HCT116 (cell line): ENCODE data around the gene INTS1. TPM values are rescaled to one million over a fixed set of nuclear protein-coding genes. Genes with fewer than 3 reads are reported as not detected.

Experiments
- ATAC-seq: fragments of 200-7000 bp; cut with Tn5 transposase; 2 replicates; pipeline ENCODE4 v1.9.1; 2020; ENCODE audit warnings: mild to moderate bottlenecking, moderate library complexity
- BruUV-seq: library from RNA; stranded (reverse); fragments of 400-500 nt; replicated peaks from 2 replicates; lab custom pipeline; 2021; lab: Mats Ljungman, UMichigan
- CTCF ChIA-PET: fragments of 300-600 bp; sonication (Branson Sonifier 250); formaldehyde crosslinking; loops from one replicate; lab custom pipeline; 2021; ENCODE audit warnings: antibody characterized with exemption; lab: Charles Lee
- POLR2A ChIA-PET: fragments of 300-600, 350-600 bp; sonication (Branson Sonifier 250); formaldehyde crosslinking; loops from one replicate; lab custom pipeline; 2021; ENCODE audit warnings: antibody characterized with exemption; lab: Charles Lee
- RAD21 ChIA-PET, 2 experiments: fragments of 300-600 bp; sonication (Branson Sonifier 250); formaldehyde crosslinking; loops; one replicate each; lab custom pipeline; 2023; ENCODE audit warnings: low total read pairs in 2 of 2; ENCODE audit not compliant: uncharacterized antibody in 2 of 2, unreplicated experiment in 2 of 2, low non-redundant PET in 1 of 2; lab: Charles Lee
- DNase-seq: peaks from one replicate; pipeline ENCODE4 v3.0.0-alpha.2; 2010; ENCODE audit warnings: low read depth, low spot score
- H2AFZ ChIP-seq: fragments of 200-600 bp; shearing (Covaris generic), sonication (generic); 2 replicates; pipeline ENCODE4 v1.6.1; 2017; ENCODE audit warnings: low read depth, mixed run types, mixed read lengths, antibody characterized with exemption, low read length; ENCODE audit not compliant: poor library complexity, severe bottlenecking
- H3K27ac ChIP-seq: 2 replicates; pipeline ENCODE4 v1.5.1; 2012; ENCODE audit warnings: low read depth, low read length
- H3K27me3 ChIP-seq: fragments of 200-600 bp; sonication (generic); 2 replicates; pipeline ENCODE4 v1.6.1; 2016; ENCODE audit warnings: mixed run types, low read length, mixed read lengths; ENCODE audit not compliant: insufficient read depth
- H3K36me3 ChIP-seq, 2 experiments: fragments of 200-500 bp in 1 of 2; fragments of 200-600 bp in 1 of 2; sonication (Bioruptor generic) in 1 of 2; sonication (generic) in 1 of 2; 2 replicates each; pipeline versions ENCODE4 v1.5.1 to v1.6.1; 2014 to 2016; ENCODE audit warnings: low read length in 2 of 2, inconsistent platforms in 1 of 2, mixed read lengths in 1 of 2, mixed run types in 1 of 2; ENCODE audit not compliant: insufficient read depth in 2 of 2, control insufficient read depth in 1 of 2
- H3K4me1 ChIP-seq, 2 experiments: fragments of 200-600 bp in 1 of 2; sonication (generic) in 1 of 2; 2 replicates each; pipeline versions ENCODE4 v1.5.1 to v1.6.1; 2012 to 2017; ENCODE audit warnings: low read length in 2 of 2, inconsistent platforms in 1 of 2, mild to moderate bottlenecking in 1 of 2, mixed read lengths in 1 of 2, mixed run types in 1 of 2, moderate library complexity in 1 of 2; ENCODE audit not compliant: insufficient read depth in 2 of 2, control insufficient read depth in 1 of 2
- H3K4me2 ChIP-seq: fragments of 200-600 bp; sonication (generic); 2 replicates; pipeline ENCODE4 v1.6.1; 2017; ENCODE audit warnings: mixed run types, low read length, mixed read lengths
- H3K4me3 ChIP-seq, 2 experiments: fragments of 200-600 bp in 1 of 2; sonication (generic) in 1 of 2; replicated peaks in 1 of 2; 2 replicates each; pipeline ENCODE4 v1.5.1; 2011 to 2016; ENCODE audit warnings: low read length in 2 of 2, control low read depth in 1 of 2, low read depth in 1 of 2, mild to moderate bottlenecking in 1 of 2, mixed read lengths in 1 of 2, mixed run types in 1 of 2
- H3K79me2 ChIP-seq: fragments of 200-600 bp; sonication (generic); 2 replicates; pipeline ENCODE4 v1.6.1; 2017; ENCODE audit warnings: mild to moderate bottlenecking, mixed run types, low read length, moderate library complexity, mixed read lengths; ENCODE audit not compliant: insufficient read depth
- H3K9ac ChIP-seq: fragments of 200-600 bp; sonication (generic); 2 replicates; pipeline ENCODE4 v1.6.1; 2016; ENCODE audit warnings: low read length, mixed read lengths
- H3K9me2 ChIP-seq: fragments of 200-600 bp; sonication (generic), shearing (Covaris generic); 2 replicates; pipeline ENCODE4 v1.6.1; 2017; ENCODE audit warnings: mixed run types, mild to moderate bottlenecking, moderate library complexity; ENCODE audit not compliant: insufficient read depth
- H3K9me3 ChIP-seq, 2 experiments: fragments of 200-500 bp in 1 of 2; fragments of 200-600 bp in 1 of 2; sonication (Bioruptor generic) in 1 of 2; sonication (generic) in 1 of 2; 2 replicates each; pipeline ENCODE4 v1.6.1; 2014 to 2017; ENCODE audit warnings: low read length in 2 of 2, mixed read lengths in 2 of 2, inconsistent platforms in 1 of 2, low read depth in 1 of 2, mild to moderate bottlenecking in 1 of 2, mixed run types in 1 of 2, moderate library complexity in 1 of 2; ENCODE audit not compliant: control insufficient read depth in 1 of 2, insufficient read depth in 1 of 2
- H4K20me1 ChIP-seq: fragments of 200-600 bp; sonication (generic), shearing (Covaris generic); 2 replicates; pipeline ENCODE4 v1.6.1; 2017; ENCODE audit warnings: mixed run types, mild to moderate bottlenecking, moderate library complexity; ENCODE audit not compliant: insufficient read depth
- CEBPB ChIP-seq: IDR thresholded peaks from 2 replicates; pipeline ENCODE4 v1.6.1; 2012; ENCODE audit warnings: low read depth
- EGR1 ChIP-seq: IDR thresholded peaks from 2 replicates; pipeline ENCODE4 v1.6.1; 2012; ENCODE audit warnings: low read depth
- ELF1 ChIP-seq: IDR thresholded peaks from 2 replicates; pipeline ENCODE4 v1.6.1; 2012; ENCODE audit warnings: low read depth, borderline replicate concordance
- EZH2phosphoT487 ChIP-seq: fragments of 200-600 bp; IDR thresholded peaks from 2 replicates; pipeline ENCODE4 v1.6.1; 2018; ENCODE audit warnings: antibody characterized with exemption, borderline replicate concordance
- JUND ChIP-seq: IDR thresholded peaks from 2 replicates; pipeline ENCODE4 v1.6.1; 2012
- POLR2A ChIP-seq: IDR thresholded peaks from 2 replicates; pipeline ENCODE4 v1.7.0; 2011; ENCODE audit warnings: borderline replicate concordance; ENCODE audit not compliant: insufficient read depth, insufficient read length; ENCODE audit errors: extremely low read depth
- POLR2AphosphoS5 ChIP-seq: IDR thresholded peaks from 2 replicates; pipeline ENCODE4 v1.6.1; 2011; ENCODE audit warnings: mild to moderate bottlenecking, low read depth, low read length, moderate library complexity
- RAD21 ChIP-seq: IDR thresholded peaks from 2 replicates; pipeline ENCODE4 v1.6.1; 2012; ENCODE audit warnings: low read depth, mild to moderate bottlenecking
- SIN3A ChIP-seq: IDR thresholded peaks from 2 replicates; pipeline ENCODE4 v1.6.1; 2012; ENCODE audit warnings: low read depth
- SP1 ChIP-seq: IDR thresholded peaks from 2 replicates; pipeline ENCODE4 v1.6.1; 2012; ENCODE audit warnings: low read depth
- SRF ChIP-seq: IDR thresholded peaks from 2 replicates; pipeline ENCODE4 v1.6.1; 2012; ENCODE audit warnings: low read depth
- ZFX ChIP-seq: fragments of 450-650 bp; IDR thresholded peaks from 2 replicates; pipeline ENCODE4 v1.6.1; 2017
- ZNF274 ChIP-seq: fragments of 200-500 bp; sonication (Bioruptor generic); IDR thresholded peaks from 2 replicates; pipeline ENCODE4 v1.6.1; 2014; ENCODE audit warnings: mild to moderate bottlenecking, low read depth, low read length, inconsistent platforms
- intact Hi-C: fragments of 100-400 bp; cut with micrococcal nuclease; formaldehyde crosslinking; loops from 2 replicates; pipeline ENCODE4 v1.10.0; 2022
- total RNA-seq: library from RNA; stranded (reverse); gene quantifications from one replicate; pipeline ENCODE4 v1.2.1, GENCODE V29; 2021; ENCODE audit not compliant: unreplicated experiment
- TF ChIP-seq, protein P1 (sequence below), 3 experiments: fragments of 200-600 bp in 1 of 3; sonication (generic) in 1 of 3; IDR thresholded peaks in 2 of 3; conservative IDR thresholded peaks in 1 of 3; 2 replicates each; pipeline ENCODE4 v1.5.1; 2012 to 2017; ENCODE audit warnings: low read depth in 2 of 3, low read length in 2 of 3, antibody characterized with exemption in 1 of 3, borderline replicate concordance in 1 of 3, control low read depth in 1 of 3, mild to moderate bottlenecking in 1 of 3, mixed read lengths in 1 of 3, mixed run types in 1 of 3, moderate library complexity in 1 of 3; ENCODE audit not compliant: insufficient read depth in 1 of 3
- TF ChIP-seq, protein P2 (sequence below): IDR thresholded peaks from 2 replicates; pipeline ENCODE4 v1.6.1; 2012
- TF ChIP-seq, protein P3 (sequence below): IDR thresholded peaks from 2 replicates; pipeline ENCODE4 v1.6.1; 2011; ENCODE audit warnings: mild to moderate bottlenecking, low read length, moderate library complexity; ENCODE audit not compliant: insufficient replicate concordance; ENCODE audit errors: extremely low read depth
- TF ChIP-seq, protein P4 (sequence below): IDR thresholded peaks from 2 replicates; pipeline ENCODE4 v1.6.1; 2012

INTS1 gene
- total RNA-seq, 1 experiment from 2014 or later: 167 TPM

DNA sequence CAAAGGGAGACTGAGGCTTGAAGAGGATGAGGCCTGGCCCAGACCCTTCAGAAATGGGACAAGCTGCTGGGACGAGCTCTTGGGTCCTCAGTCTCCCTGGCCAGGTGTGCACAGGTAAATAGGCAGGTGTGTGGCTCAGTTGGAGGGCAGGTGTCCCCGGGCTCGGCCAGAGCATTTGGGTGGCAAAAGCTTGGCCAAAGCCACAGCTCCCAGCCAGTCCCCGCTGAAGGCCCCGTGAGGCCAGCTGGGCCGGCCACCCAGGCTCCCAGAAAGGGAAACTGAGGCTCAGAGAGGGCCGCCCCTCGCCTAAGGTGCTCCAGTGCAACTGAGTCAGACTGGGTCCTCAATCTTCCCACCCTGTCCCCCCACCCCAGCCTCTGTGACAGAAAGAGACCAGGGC is 82.2 kb downstream of the INTS1 start:
- POLR2A ChIA-PET: no interaction called here
- no peak overlapping the region for H3K27ac ChIP-seq
- RAD21 ChIA-PET: no interaction called here
- no peak for DNase-seq
- no peak overlapping the region for H3K9ac ChIP-seq
- no peaks in the 10 kb centered on the region for H4K20me1 ChIP-seq
- no peaks in the 10 kb centered on the region for H3K9me3 ChIP-seq
- no peak for TF ChIP-seq CEBPB
- TF ChIP-seq EZH2phosphoT487: no peak
- TF ChIP-seq SRF: no peak
- TF ChIP-seq EGR1: no peak
- TF ChIP-seq SP1: no peak
- TF ChIP-seq ELF1: no peak
- BruUV-seq: no TSS peak
- H3K79me2 ChIP-seq: no peaks in the 10 kb centered on the region
- no peak overlapping the region for H3K4me2 ChIP-seq
- intact Hi-C loops: no loop called here
- CTCF ChIA-PET: no interaction called here
- H3K4me3 ChIP-seq: no peak overlapping the region
- no peak for ATAC-seq
- no peaks in the 10 kb centered on the region for H3K9me2 ChIP-seq
- peaks cover 0 to 18% of the 10 kb centered on the region in 2 experiments; a peak in 3 of 4 replicates for H3K4me1 ChIP-seq
- H3K36me3 ChIP-seq: no peaks in the 10 kb centered on the region
- H2AFZ ChIP-seq: no peak overlapping the region
- H3K27me3 ChIP-seq: no peaks in the 10 kb centered on the region

DNA sequence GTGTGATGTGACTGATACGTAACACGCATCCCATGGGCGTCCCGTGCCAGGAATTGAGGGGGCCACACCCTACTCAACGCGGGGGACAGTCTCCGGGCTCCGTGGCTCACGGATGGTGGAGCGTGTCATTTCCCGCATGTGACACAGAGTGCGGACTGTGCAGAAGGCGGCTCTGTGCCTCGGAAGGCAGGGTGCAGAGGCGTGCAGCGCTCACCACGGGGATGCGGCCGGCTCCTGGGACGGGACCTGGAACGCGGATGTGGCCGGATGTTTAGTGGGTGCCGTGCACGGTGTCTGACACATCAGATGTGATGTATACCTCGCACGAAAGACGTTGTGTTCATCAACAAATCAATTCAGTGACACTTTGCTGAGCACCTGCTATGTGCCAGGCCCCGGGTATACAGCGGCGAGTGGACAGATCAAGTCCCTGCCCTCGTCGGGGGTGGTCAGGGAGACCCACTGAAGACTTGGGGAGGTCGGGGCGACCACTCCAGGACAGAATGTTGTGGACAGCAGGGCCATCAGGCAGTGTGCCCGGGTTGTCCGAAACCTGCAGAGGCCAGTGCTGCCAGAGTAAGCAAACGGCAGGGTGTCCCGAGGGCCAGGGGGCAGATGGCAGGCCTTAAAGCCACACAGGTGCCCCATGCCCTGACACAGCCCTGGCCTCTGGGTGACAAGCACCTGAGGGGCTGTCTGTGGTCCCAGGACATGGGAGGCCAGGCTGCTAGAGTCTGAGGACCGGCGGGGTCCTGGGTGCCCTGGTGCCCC is 83.0 kb downstream of the INTS1 start:
- no peaks in the 10 kb centered on the region for H3K9me2 ChIP-seq
- intact Hi-C loops: no loop called here
- no peak for TF ChIP-seq ZFX
- TF ChIP-seq, protein P1, sequence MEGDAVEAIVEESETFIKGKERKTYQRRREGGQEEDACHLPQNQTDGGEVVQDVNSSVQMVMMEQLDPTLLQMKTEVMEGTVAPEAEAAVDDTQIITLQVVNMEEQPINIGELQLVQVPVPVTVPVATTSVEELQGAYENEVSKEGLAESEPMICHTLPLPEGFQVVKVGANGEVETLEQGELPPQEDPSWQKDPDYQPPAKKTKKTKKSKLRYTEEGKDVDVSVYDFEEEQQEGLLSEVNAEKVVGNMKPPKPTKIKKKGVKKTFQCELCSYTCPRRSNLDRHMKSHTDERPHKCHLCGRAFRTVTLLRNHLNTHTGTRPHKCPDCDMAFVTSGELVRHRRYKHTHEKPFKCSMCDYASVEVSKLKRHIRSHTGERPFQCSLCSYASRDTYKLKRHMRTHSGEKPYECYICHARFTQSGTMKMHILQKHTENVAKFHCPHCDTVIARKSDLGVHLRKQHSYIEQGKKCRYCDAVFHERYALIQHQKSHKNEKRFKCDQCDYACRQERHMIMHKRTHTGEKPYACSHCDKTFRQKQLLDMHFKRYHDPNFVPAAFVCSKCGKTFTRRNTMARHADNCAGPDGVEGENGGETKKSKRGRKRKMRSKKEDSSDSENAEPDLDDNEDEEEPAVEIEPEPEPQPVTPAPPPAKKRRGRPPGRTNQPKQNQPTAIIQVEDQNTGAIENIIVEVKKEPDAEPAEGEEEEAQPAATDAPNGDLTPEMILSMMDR (IDR thresholded peaks at IDR 0.05 in 2 of 3, conservative IDR thresholded peaks at IDR 0.05 in 1 of 3; ENCODE audit: borderline replicate concordance in 1 of 3, insufficient read depth in 1 of 3, low read depth in 2 of 3, low read length in 2 of 3): no peak
- no peak for TF ChIP-seq RAD21
- TF ChIP-seq SIN3A: no peak
- TF ChIP-seq, protein P2, sequence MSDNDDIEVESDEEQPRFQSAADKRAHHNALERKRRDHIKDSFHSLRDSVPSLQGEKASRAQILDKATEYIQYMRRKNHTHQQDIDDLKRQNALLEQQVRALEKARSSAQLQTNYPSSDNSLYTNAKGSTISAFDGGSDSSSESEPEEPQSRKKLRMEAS: no peak
- no peak for TF ChIP-seq POLR2A
- TF ChIP-seq SP1: no peak
- TF ChIP-seq, protein P3, sequence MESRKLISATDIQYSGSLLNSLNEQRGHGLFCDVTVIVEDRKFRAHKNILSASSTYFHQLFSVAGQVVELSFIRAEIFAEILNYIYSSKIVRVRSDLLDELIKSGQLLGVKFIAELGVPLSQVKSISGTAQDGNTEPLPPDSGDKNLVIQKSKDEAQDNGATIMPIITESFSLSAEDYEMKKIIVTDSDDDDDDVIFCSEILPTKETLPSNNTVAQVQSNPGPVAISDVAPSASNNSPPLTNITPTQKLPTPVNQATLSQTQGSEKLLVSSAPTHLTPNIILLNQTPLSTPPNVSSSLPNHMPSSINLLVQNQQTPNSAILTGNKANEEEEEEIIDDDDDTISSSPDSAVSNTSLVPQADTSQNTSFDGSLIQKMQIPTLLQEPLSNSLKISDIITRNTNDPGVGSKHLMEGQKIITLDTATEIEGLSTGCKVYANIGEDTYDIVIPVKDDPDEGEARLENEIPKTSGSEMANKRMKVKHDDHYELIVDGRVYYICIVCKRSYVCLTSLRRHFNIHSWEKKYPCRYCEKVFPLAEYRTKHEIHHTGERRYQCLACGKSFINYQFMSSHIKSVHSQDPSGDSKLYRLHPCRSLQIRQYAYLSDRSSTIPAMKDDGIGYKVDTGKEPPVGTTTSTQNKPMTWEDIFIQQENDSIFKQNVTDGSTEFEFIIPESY: no peak
- no peak for TF ChIP-seq JUND
- no peak for TF ChIP-seq EGR1
- TF ChIP-seq EZH2phosphoT487: no peak
- TF ChIP-seq ELF1: no peak
- TF ChIP-seq, protein P4, sequence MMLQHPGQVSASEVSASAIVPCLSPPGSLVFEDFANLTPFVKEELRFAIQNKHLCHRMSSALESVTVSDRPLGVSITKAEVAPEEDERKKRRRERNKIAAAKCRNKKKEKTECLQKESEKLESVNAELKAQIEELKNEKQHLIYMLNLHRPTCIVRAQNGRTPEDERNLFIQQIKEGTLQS: no peak
- no peak for TF ChIP-seq ZNF274
- no peak for TF ChIP-seq POLR2AphosphoS5

More for the DNA sequence above, 83.0 kb downstream of the INTS1 start:
- BruUV-seq: no TSS peak
- no peak overlapping the region for H3K4me2 ChIP-seq
- no peaks in the 10 kb centered on the region for H3K9me3 ChIP-seq
- no peak for ATAC-seq
- RAD21 ChIA-PET: no interaction called here
- H3K4me1 ChIP-seq: peaks cover 0 to 18% of the 10 kb centered on the region in 2 experiments; a peak in 3 of 4 replicates
- no peak overlapping the region for H2AFZ ChIP-seq
- POLR2A ChIA-PET: no interaction called here
- no peaks in the 10 kb centered on the region for H3K27me3 ChIP-seq
- H3K27ac ChIP-seq: no peak overlapping the region
- no peak overlapping the region for H3K4me3 ChIP-seq
- no peaks in the 10 kb centered on the region for H3K36me3 ChIP-seq
- H4K20me1 ChIP-seq: no peaks in the 10 kb centered on the region
- CTCF ChIA-PET: no interaction called here
- no peak for DNase-seq
- no peak overlapping the region for H3K9ac ChIP-seq
- H3K79me2 ChIP-seq: no peaks in the 10 kb centered on the region
